NB4 (cell line): ENCODE data around the gene LCE2D.
"Not testable (repeated sequence)": the region's sequence is repeated elsewhere in the genome, so short reads cannot be mapped to it uniquely, and the experiment has no call there.

Source experiments
- DNase-seq: peaks from one replicate; pipeline ENCODE4 v3.0.0; 2010; ENCODE audit warnings: low read depth
- H3K4me3 ChIP-seq: one replicate; pipeline ENCODE4 v1.5.1; 2011; ENCODE audit warnings: mild to moderate bottlenecking, low read depth, low read length, moderate library complexity
- MYC ChIP-seq: IDR thresholded peaks from 2 replicates; pipeline ENCODE4 v1.6.1; 2011; ENCODE audit warnings: low read depth, low read length
- POLR2A ChIP-seq: IDR thresholded peaks from 2 replicates; pipeline ENCODE4 v1.6.1; 2011; ENCODE audit warnings: mild to moderate bottlenecking; ENCODE audit not compliant: insufficient read length; ENCODE audit errors: extremely low read depth
- TF ChIP-seq, protein P1 (sequence below): IDR thresholded peaks from one replicate; pipeline ENCODE4 v1.5.1; 2012; ENCODE audit warnings: low read depth, low read length
- TF ChIP-seq, protein P2 (sequence below): IDR thresholded peaks from 2 replicates; pipeline ENCODE4 v1.6.1; 2011; ENCODE audit warnings: low read depth, low read length

LCE2D gene

DNA sequence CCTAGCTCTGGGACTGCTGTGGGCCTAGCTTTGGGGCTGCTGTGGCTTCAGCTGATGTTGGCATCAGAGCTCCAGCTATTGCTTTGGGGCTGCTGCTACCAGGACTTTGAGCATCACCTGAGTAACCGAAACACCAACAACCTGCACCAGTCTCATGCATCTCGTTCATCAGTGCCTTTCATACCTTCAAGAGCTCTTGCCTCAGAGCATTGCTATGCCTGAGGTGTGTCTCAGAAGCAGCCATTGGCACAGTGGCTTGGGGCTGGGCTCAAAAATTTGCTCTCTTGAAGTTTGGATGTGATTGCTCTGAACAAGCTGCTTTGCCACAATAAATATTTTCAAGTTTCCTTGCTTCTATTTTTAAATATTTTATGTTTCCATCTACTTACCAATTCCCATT is 6.7 kb upstream of the LCE2D start:
- no peak for DNase-seq
- H3K4me3 ChIP-seq: no peak overlapping the region
- TF ChIP-seq MYC: no peak
- TF ChIP-seq, protein P1, sequence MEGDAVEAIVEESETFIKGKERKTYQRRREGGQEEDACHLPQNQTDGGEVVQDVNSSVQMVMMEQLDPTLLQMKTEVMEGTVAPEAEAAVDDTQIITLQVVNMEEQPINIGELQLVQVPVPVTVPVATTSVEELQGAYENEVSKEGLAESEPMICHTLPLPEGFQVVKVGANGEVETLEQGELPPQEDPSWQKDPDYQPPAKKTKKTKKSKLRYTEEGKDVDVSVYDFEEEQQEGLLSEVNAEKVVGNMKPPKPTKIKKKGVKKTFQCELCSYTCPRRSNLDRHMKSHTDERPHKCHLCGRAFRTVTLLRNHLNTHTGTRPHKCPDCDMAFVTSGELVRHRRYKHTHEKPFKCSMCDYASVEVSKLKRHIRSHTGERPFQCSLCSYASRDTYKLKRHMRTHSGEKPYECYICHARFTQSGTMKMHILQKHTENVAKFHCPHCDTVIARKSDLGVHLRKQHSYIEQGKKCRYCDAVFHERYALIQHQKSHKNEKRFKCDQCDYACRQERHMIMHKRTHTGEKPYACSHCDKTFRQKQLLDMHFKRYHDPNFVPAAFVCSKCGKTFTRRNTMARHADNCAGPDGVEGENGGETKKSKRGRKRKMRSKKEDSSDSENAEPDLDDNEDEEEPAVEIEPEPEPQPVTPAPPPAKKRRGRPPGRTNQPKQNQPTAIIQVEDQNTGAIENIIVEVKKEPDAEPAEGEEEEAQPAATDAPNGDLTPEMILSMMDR: no peak

DNA sequence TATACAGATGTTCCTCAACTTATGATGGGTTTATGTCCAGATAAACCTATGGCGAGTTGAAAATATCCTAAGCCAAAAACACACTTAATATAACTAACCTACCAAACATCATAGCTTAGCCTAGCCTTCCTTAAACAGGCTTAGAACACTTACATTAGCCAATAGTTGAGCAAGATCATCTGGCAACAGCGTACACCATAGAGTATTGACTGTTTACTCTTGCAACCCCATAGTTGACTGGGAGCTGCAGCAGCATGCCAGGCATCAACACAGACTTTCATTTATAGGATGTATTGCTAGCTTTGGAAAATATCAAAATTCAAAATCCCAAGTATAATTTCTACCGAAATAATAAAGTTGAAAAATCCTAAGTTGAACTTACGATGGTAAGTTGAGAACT is 5.5 kb upstream of the LCE2D start:
- no peak overlapping the region for H3K4me3 ChIP-seq
- TF ChIP-seq, protein P1: no peak
- DNase-seq: no peak

DNA sequence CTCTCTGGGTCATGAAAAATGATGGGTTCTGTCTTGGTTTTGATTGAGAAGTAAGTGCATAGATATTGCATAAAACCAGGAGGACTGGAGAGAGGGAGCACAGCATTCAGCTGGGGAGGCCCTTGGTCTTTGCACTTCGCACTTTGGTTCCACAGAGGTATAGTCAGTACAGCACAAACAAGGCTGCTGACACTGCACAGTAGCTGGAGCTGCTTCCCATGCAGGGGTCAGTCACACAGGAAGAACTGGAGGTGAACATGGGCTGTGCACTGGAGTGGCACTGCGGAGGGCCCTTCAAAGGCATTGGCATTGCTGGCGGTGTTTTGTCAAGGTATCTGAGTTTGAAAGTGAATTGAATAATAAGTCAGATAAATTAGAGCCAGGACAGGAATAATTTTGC is 4.5 kb upstream of the LCE2D start:
- TF ChIP-seq MYC (no peak), POLR2A (no peak)
- TF ChIP-seq, protein P2, sequence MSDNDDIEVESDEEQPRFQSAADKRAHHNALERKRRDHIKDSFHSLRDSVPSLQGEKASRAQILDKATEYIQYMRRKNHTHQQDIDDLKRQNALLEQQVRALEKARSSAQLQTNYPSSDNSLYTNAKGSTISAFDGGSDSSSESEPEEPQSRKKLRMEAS: no peak
- TF ChIP-seq, protein P1: no peak
- no peak overlapping the region for H3K4me3 ChIP-seq
- DNase-seq: no peak

DNA sequence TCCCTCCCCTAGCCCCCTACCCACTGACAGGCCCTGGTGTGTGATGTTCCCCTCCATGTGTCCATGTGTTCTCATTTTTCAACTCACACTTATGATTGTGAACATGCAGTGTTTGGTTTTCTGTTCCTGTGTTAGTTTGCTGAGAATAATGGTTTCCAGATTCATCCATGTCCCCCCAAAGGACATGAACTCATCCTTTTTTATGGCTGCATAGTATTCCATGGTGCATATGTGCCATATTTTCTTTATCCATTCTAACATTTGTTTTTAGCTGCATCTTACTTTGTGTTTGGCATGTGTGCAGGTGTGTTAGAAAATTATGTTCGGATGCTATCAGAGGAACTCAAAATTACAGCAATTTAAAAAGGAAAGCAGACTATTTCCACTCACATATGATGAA is 3.0 kb downstream of the LCE2D start:
- DNase-seq, H3K4me3 ChIP-seq: not testable (repeated sequence)

DNA sequence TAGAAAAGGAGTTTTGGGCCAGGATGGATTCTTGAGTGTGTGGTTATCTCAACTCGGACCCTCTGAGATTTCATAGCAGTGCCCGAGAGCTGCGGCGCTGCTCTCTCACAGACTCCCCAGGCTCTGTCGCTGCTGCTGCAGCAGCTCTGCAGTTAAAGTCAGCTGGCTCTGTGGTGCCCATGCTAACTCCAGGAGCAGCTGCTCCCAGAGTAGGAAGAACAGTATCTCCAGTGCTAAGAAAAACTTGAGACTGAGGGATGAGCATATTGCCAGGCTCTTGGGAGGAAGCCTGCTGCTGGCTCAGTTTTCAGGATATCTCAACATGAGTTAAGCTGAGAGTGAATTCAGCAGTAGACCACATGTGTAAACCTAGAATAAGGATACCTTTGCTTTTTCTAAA is 4.5 kb downstream of the LCE2D start:
- TF ChIP-seq, protein P1: no peak
- no peak for TF ChIP-seq MYC
- TF ChIP-seq POLR2A: no peak
- TF ChIP-seq, protein P2: no peak
- no peak for DNase-seq
- no peak overlapping the region for H3K4me3 ChIP-seq

DNA sequence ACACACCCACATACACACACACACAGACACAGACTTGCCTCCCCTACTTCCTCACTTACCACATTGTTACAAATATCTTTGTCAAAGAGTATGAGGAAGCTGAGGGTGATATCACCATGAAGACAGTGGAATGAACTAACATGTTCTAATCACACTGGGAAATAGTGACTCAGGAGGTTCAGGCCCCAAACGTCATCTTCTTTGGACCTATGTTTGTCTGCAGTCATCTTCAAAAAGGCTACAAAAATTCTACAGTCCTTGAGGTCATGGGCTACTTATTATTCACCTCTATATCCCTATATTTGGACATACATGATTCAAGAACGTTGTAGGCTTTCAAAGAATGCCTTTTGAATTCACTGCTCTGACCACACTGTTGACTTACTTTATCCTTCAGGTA is 9.8 kb downstream of the LCE2D start:
- DNase-seq: no peak
- TF ChIP-seq MYC (no peak), POLR2A (no peak)
- TF ChIP-seq, protein P1: no peak
- TF ChIP-seq, protein P2: no peak

DNA sequence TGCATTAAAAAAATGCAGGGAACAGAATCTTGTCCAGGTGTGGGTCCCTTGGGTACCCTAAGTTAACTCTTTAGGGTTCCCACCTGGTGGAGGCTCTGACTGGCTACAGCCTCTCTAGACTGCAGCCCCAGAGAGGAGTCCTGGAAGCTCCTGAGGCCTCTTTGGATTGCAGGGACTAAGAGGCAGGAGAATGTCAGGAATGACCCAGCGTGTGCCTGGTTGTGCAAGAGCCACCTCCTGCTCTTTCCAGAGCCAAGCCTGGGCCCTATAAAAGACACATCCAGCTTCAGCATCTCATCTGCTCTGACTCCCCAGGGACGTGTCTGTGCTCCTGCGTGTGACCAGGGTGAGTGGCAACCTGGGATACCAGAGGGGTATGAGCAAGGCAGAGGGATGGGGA is 11.8 kb downstream of the LCE2D start, which contains the start of gene LCE2C:
Gene LCE2C, plus strand, starts transcription at position 297 of the 400 bp plus-strand sequence. CDS start 737 bp downstream, outside the sequence.
- DNase-seq, H3K4me3 ChIP-seq: not testable (repeated sequence)

More for the DNA sequence above, 9.8 kb downstream of the LCE2D start:
- H3K4me3 ChIP-seq: no peak overlapping the region
